GM12874 (cell line): ENCODE measurements around the gene HCFC1.

Source experiments
- TF ChIP-seq, protein P1 (sequence below): IDR thresholded peaks from 2 replicates; pipeline ENCODE4 v1.5.1; 2011; ENCODE audit warnings: low read depth, mild to moderate bottlenecking, control low read depth, low read length, moderate library complexity; ENCODE audit not compliant: insufficient read depth

HCFC1 gene

DNA sequence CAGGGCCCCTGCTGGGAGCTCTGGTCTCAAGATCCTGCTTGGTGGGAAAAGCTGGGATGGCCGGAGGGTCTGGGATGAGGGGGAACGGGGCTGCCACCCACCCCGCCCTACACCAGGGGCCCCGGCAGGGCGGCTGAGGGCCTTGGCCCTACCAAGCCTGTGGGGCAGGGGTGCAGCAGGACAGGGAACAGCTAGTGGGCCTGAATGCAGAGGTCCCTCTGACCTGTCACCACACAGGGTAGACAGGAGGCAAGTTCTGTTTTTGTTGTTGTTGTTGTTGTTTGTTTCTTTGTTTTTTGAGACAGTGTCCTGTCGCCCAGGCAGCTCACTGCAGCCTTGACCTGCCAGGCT is 26.8 kb downstream of the HCFC1 start:
- TF ChIP-seq, protein P1, sequence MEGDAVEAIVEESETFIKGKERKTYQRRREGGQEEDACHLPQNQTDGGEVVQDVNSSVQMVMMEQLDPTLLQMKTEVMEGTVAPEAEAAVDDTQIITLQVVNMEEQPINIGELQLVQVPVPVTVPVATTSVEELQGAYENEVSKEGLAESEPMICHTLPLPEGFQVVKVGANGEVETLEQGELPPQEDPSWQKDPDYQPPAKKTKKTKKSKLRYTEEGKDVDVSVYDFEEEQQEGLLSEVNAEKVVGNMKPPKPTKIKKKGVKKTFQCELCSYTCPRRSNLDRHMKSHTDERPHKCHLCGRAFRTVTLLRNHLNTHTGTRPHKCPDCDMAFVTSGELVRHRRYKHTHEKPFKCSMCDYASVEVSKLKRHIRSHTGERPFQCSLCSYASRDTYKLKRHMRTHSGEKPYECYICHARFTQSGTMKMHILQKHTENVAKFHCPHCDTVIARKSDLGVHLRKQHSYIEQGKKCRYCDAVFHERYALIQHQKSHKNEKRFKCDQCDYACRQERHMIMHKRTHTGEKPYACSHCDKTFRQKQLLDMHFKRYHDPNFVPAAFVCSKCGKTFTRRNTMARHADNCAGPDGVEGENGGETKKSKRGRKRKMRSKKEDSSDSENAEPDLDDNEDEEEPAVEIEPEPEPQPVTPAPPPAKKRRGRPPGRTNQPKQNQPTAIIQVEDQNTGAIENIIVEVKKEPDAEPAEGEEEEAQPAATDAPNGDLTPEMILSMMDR = no peak

DNA sequence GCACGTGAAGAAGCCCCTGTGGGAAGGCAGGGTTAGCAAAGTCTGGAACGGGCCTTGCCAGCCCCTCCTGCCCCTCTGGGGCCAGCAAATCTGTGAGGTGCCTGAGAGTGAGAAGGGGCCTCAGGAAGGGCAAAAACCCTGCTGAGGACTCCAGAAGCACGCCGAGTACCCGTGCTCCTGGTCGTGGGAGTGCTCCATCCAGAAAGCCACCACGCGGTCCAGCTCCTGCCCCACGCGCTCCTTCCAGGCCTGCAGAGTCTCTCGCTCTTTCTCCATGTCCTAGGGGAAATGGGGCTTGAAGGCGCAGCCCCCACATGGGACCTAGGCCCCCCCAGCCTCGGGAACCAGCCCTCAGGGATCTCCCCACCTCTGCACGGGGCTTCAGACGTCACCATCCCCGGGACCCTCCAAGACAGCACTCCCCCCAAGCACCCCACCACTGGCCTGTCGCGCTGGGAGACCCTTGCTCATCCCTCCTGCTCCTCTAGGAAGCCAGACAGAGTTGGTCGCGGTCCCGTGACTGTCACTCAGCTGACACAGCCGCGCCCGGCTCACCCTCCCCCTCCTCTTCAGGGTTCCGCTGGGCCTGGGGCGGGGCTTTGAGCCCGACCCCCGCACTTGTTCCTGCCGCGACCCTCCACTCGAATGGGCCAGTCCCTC is 27.3 kb downstream of the HCFC1 start, which contains the start of gene RENBP:
TSS of gene RENBP (minus strand) at position 504 of the 660 bp plus-strand sequence. CDS start at position 471, 33 bp downstream.
- TF ChIP-seq, protein P1 = no peak

DNA sequence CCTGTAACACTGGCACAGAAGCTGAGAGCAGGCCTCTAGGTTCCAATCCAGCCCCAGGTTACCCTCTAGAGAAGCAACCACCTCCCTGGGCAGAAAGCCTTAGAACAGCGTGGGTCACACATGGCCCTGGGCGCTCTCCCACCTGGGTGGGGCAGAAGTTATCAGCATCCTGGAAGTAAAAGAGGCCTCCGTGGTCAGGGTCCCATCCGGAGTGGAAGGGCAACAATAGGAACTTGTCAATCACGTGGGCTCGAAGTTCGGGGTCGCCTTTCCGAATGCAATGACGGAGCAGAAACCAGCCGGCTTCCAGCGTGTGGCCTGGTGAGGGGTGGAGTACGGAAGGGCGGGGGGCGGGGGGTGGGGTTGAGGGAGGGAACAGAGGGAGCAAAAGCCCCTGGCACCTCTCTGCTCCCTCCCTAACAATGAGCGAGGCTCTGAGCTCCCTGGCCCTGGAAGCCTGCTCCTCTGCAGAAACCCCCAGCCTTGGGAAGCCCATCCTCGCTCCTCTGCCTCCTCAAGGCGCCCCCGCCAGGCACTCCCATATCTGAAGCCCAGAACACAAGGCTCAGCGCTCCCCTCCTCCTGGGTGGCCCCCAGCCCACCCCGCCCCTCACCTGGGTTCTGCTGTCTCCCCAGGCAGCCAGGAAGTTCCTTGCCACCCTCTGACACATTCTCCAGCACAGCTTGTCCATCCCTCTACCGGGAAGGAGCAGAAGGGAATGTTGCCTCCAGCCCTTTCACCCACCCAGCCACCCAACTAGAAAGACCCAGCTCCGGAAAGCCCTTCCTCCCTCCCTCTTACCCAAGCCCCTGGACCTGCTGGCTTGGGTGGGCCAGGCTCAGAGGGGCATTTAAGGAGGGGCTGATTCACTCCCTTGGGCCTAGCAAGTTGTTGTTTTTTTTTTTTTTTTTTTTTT is 30.0 kb downstream of the HCFC1 start:
- TF ChIP-seq, protein P1 = no peak

DNA sequence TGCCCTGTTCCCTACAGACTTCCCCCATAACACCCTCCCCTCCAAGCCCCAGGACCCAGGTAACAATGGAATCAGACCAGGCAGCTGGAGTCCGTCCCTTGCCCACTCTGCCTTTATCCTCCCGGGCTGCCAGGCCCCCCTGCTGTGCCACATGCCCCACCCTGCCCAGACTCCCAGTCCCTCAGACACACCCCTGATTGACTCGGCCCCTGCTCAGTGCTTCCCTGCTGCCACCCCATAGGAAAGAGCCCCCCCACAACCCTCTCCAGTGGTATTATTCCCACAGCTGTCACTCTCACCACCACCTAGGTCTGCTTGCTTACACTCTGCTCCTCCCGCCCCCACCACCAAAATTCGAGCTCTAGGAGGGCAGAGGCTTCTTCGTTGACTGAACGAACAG is 32.0 kb downstream of the HCFC1 start:
- TF ChIP-seq, protein P1 = no peak

DNA sequence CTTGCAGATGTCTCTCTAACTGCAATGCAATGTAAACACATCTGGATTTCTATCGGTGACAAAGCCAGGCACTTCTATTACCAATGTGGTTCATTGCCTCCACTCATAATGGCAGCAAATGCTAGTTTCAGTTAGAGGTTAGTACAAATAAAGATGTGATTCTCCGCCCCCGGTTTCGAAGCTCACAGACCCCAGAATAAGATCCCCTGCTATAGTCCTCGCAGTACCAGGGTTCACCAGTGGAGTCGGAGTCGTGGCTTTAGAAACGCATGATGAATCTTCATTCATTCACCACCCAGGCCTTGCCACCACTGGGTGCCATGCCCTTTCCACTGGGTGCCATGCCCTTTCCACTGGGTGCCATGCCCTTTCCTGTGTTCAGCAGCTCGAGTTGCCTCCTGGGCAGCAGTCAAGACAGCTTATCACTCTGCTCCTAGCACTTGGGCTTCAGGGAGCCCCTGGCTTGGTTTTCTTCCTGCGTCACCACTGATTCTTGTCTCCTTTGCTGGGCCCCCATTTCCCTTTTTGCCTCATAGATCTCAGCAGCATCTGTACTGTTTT is 33.3 kb downstream of the HCFC1 start:
- TF ChIP-seq, protein P1 = no peak

DNA sequence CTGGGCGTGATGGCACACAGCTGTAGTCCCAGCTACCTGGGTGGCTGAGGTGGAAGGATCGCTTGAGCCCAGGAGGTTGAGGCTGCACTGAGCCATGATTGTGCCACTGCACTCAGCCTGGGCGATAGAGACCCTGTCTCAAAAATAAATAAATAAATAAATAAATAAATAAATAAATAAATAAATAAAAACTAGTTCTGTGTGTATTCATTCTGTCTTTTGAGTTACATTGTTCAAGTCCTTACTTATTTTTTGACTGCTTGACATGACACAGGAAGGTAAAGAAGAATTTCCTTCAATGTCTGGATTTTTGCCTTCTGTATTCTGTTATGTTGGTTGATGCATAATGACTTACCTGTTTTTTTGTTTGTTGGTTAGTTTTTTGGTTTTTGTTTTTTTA is 34.6 kb downstream of the HCFC1 start:
- TF ChIP-seq, protein P1 = no peak

DNA sequence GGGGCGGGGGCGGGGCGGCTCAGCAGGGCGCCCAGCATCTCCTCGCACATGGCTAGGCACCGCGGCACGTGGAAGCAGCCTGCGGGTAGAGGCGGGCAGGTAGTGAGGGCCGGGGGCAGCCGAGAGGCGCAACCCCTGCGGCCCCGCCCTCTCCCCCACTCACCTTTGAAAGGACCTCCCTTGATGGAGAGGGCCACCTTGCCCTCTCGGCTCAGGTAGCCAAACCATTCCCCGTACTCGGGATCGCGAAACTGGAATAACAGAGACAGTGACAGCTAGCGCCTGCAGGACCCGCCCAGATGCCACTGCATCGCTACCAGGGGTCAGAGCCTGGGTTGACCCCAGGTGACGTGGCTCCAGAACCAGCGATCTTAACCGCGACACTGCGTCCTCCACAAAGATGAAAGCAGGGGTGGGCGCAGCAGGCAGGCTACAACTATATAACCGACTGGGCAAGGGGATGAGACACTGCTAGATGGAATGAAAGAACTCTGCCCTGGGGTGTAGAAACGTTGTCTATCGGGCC is 36.2 kb downstream of the HCFC1 start:
- TF ChIP-seq, protein P1 = no peak
